T-helper 1 cell (primary cell): ENCODE measurements around the gene TBL2.
"Not testable (repeated sequence)": the region's sequence is repeated elsewhere in the genome, so short reads cannot be mapped to it uniquely, and the experiment has no call there.

ENCODE experiments used
- DNase-seq, 5 donors: peaks; one replicate each; pipeline ENCODE4 v3.0.0-alpha.2; 2012 to 2020

The TBL2 gene

GRCh38 chr7:73532224-73532623, 46.2 kb downstream of the TBL2 start:
- DNase-seq = no peak

- DNase-seq = no peak
Observed at GRCh38 chr7:73530800-73531199, 47.6 kb downstream of the TBL2 start.

- DNase-seq = no peak
Observed at GRCh38 chr7:73526896-73527821, 51.2 kb downstream of the TBL2 start.

DNA sequence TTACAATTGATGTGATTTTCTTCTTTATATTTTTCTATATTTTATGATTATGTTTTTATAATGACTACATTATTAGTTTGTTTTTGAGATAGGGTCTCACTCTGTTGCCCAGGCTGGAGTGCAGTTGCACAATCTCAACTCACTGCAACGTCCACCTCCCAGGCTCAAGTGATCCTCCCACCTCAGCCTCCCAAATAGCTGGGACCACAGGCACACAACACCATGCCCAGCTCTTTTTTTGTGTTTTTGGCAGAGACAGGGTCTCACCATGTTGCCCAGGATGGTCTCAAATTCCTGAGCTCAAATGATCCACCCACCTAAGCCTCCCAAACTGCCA, 52.3 kb downstream of the TBL2 start:
- not testable (repeated sequence) for DNase-seq

DNA sequence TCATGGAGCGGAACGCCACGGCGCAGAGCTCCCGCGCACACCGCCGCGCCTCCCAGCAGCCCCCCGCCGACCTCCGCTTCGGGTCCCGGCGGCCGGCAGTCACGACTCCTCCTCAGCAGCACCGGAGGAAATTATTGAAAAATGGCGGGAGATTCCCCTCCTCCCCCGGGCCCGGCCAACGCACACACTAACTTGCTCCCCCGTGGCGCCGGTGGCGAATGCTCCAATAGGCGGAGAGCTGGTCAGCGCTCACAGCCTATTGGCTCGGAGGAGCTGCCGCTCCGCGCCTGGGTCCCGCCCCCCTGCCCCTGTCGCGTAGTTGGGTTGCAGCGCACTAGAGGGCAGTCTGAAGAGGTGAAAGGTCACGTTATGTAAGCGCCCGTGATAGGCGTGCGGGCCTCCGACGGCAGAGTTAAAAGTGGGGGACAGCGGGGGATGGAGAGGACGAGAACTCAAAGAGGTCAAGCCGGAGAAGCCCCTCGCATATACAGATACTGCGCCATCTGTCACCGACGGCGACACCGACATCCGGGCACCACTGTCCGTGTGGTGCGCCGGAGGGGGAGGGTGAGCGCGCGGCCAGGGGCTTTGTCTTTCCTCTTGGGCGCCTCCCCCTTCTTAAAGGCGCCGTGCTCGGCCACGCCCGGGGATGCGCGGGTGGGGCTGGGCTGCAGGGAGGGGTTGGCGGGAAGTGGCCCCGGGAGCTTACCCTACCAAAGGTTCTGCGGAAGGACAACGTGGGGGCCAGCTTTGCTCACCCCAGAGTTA, 56.1 kb downstream of the TBL2 start, which contains the start of gene BAZ1B:
TSS of gene BAZ1B (minus strand) at position 189 of the 768 bp plus-strand sequence. CDS start 360 bp downstream, outside the sequence.
- DNase-seq = peak; percentile 94 to 99 (median 96)

GRCh38 chr7:73521636-73522104, 56.7 kb downstream of the TBL2 start:
- DNase-seq = no peak

- DNase-seq = peak in 1 of 5 donors; percentile 17
Observed at GRCh38 chr7:73520673-73521635, 57.4 kb downstream of the TBL2 start.

DNA sequence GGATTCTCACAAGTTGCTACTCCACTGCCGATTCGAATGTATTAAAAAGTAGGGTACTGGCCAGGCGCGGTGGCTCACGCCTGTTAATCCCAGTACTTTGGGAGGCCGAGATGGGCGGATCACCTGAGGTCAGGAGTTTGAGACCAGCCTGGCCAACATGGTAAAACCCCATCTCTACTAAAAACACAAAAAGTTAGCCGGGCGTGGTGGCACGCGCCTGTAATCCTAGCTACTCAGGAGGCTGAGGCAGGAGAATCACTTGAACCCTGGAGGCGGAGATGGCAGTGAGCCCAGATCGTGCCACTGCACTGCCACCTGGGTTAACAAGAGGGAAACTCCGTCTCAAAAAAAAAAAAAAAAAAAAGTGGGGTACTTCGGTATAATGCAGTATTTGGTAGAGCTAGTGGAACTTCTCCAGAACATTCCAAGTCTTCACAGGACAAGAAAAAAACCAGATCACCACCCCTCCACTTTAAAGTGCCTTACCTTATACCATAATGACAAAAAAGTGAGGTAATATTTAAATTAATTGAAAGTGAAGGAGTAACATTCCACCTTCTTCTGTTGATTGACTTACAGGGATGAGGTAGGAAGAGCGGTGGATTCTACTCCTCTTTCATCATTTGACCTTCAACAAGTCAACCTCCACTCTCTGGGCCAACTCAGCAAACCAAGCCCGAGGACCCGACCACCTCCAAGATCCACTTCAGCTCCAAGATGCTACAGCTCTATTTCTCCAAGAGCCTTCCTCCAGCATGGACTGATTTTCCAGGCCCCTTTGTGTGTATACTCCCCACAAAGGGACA, 58.3 kb downstream of the TBL2 start:
- peak in 2 of 5 donors; percentile 21 to 29 for DNase-seq

DNA sequence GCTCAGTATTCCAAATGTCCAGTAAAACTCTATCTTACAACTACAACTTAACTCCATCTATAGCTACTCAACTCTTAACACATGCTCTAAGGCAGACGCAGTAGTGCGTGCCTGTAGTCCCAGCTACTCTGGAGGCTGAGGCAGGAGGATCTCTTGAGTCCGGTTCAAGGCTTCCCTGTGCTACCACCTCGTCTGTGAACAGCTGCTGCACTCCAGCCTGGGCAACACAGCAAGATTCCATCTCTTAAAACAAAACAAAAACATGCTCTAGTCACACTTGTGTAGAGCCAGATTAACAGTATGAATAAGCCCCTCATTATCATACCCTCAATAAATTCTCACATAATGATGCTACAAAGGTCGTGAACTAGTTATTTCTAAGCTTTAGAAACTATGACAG, 59.9 kb downstream of the TBL2 start:
- DNase-seq = no peak
